ENCODE data around the gene KCTD10. TPM values are rescaled to one million over a fixed set of nuclear protein-coding genes. Genes with fewer than 3 reads are reported as not detected.
A peak's percentile ranks its signal among the peaks of the same experiment; 100 is the strongest.

Gene KCTD10
- total and polyA plus RNA-seq, 9 of the 15 experiments (the other 6 are each of a cell fraction or from before 2014, with no cell fraction given): 1.9 to 37.5 (median 15.7) TPM

GRCh38 chr12:109460538-109460937, 16.6 kb downstream of the KCTD10 start:
- 100% methylated on average over 6 of the region's 13 CpGs for WGBS (ENCODE audit: insufficient coverage, low coverage, missing lambda C conversion rate)
- no peaks in the 10 kb centered on the region for H3K27me3 ChIP-seq (ENCODE audit: control insufficient read depth in 2 of 2, insufficient read depth in 2 of 2, low read length in 2 of 2)
- peaks cover 3% of the 10 kb centered on the region; the same call in 1 of the 2 replicates for H4K20me1 ChIP-seq (replicated peaks; ENCODE audit: control insufficient read depth, insufficient read depth, low read length)
- no peaks in the 10 kb centered on the region for H3K9me1 ChIP-seq (ENCODE audit: control insufficient read depth, insufficient read depth, low read length)
- peak overlapping the region; percentile 37 for H2AFZ ChIP-seq (ENCODE audit: low read depth, low read length)
- intact Hi-C loops (cut with micrococcal nuclease) (no loop called here), in situ Hi-C loops (cut with MboI) (no loop called here)
- TF ChIP-seq ZNF263 (CRISPR knock-in tag; IDR thresholded peaks at IDR 0.05; ENCODE audit: borderline replicate concordance) (peak; percentile 38; the same call in 1 of the 2 replicates), KAT7 (CRISPR knock-in tag; IDR thresholded peaks at IDR 0.05; ENCODE audit: borderline replicate concordance) (0 out of 2 replicates have a peak, but pooled peaks have one; percentile 24), CREB1 (IDR thresholded peaks at IDR 0.05) (no peak), CREB1 (CRISPR knock-in tag; IDR thresholded peaks at IDR 0.05) (0 out of 2 replicates have a peak, but pooled peaks have one; percentile 34), TFAP4 (CRISPR knock-in tag; IDR thresholded peaks at IDR 0.05; ENCODE audit: borderline replicate concordance) (peak; percentile 18; the same call in 1 of the 2 replicates), FOXM1 (IDR thresholded peaks at IDR 0.05; ENCODE audit: low read depth) (no peak), FOXM1 (CRISPR knock-in tag; IDR thresholded peaks at IDR 0.05; ENCODE audit: low read depth) (0 out of 2 replicates have a peak, but pooled peaks have one; percentile 43), FOXJ2 (tag; IDR thresholded peaks at IDR 0.05) (no peak)
- CTCF ChIA-PET (ENCODE audit: low intra/inter-chr PET ratio): no interaction called here
- H3K27ac ChIP-seq (ENCODE audit: extremely low read depth, low read depth, low read length): peak overlapping the region; percentile 93
- BruUV-seq (replicated peaks): no TSS peak
- peak; percentile 12 for ATAC-seq
- peak overlapping the region; percentile 56; the same call in 1 of the 2 replicates for H3K4me2 ChIP-seq (ENCODE audit: insufficient read depth, low read length)
- no peak overlapping the region for H3K4me3 ChIP-seq
- H3K36me3 ChIP-seq (ENCODE audit: control insufficient read depth, insufficient read depth, low read length): peaks cover 51% of the 10 kb centered on the region
- H3K4me1 ChIP-seq (replicated peaks in 1 of 2; ENCODE audit: control insufficient read depth in 2 of 2, insufficient read depth in 2 of 2, low read length in 2 of 2): peaks cover 34 to 41% of the 10 kb centered on the region in 2 experiments
- no peaks in the 10 kb centered on the region for H3K9me3 ChIP-seq (replicated peaks; ENCODE audit: control insufficient read depth, insufficient read depth, low read depth, low read length)
- peak in 2 of 4 experiments; percentile 28 to 30 for DNase-seq (ENCODE audit: extremely low read depth in 1 of 4, low spot score in 3 of 4)
- peaks cover 43% of the 10 kb centered on the region for H3K79me2 ChIP-seq (ENCODE audit: control insufficient read depth, insufficient read depth, low read length)
- POLR2A ChIA-PET: interaction anchor here (0.6 to 1.5 kb wide), 7 partner anchors 9 to 323 kb away, joined by 3 to 5 read pairs (median 3); no protein-coding TSS in a partner anchor
- no peak for FAIRE-seq
- H3K9ac ChIP-seq (ENCODE audit: insufficient read depth in 1 of 2, low read depth in 2 of 2, low read length in 2 of 2): peak overlapping the region; percentile 26 to 42; a peak in 2 of 4 replicates
